ENCODE data around the gene ARID5B.

The ARID5B gene

DNA sequence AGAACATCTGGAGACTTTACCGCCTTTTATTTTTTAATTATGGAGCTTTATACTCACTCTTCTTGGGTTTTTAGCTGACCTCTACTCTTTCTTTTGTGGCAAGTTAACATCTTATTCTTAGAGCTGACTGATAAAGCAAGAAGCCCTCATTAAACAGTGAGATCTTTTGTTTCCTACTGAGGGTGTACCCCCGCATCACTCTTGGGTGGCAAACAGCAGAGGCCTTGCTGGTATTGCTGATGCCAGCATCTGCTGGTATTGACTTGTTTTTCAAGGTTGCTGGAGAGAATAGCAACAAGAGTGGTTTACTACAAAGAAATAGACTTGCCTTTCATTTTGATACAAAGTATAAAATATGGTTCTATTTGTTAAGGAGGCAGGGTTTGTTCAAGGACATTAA lies 154.7 kb downstream of the ARID5B start:
- no peak for DNase-seq

DNA sequence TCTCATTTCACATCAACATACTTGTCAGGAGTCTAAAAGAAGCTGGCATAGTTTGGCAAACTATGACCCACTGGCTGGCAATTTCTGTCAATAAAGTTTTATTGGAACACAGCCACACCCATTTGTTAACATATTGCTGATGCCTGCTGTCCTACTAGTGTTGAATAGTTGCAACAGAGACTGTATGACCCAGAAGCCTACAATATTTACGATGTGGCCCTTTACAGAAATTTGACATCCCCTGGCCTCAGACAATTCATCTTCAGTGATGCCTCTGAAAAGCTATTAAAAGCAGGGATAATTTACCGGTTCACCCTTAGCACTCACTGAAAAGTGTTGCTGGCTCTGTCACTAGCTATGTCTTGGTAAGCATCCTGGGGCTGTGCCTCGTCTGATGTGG lies 155.2 kb downstream of the ARID5B start:
- DNase-seq, result no peak

DNA sequence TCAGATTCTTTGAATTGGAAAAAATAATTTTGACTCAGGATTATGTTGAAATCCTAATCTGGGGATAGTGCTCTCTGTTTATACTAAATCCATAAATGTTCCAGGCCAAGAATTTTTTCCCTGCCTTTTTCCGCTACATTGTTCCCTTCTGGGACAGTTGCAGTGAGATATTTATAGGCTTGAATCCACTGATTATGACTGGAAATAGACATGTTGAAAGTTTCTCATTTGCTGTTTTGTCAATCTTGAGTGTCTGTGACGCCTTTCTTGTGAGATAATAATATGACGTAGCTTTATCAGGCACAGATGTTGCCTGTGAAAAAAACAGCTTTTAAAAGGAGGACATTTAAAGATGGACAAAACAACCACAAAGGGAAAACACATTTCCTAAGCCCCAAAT lies 155.9 kb downstream of the ARID5B start:
- DNase-seq, result no peak

DNA sequence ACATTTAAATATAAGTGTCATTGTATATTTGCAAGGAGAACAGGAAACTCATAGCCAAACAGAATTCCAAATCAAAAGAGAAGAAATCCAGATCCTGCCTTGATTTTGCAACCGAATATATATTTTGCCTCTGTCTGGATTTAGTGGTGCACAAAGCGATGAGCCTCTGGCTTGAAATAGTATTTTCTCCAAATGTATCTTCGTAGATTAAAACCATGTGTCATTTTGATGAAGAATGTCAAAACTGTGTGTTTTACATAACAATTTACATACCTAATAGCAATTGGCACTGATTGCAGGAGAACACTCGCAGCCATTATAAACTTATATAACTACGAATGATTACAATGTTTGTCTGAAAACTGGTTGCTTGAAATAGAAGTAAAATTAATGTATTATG lies 156.4 kb downstream of the ARID5B start:
- no peak for DNase-seq

DNA sequence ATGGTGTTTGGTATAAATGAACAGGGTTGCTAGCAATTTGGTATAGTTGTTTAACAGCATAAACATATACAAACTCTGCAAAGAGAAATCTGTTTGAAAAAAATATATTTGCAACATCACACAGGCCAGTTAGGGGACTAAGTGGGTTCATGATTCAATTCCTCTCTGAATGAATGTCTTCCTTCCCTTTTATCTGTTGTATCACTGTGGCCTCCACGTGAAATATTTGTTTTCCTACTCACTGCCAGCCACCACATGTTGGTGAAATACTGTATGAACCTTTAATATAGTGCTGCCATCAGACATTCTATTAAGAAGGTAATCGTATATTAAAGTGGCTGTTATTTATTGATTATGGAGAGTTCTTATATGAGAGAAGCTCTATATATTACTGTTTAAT lies 157.0 kb downstream of the ARID5B start:
- no peak for DNase-seq

DNA sequence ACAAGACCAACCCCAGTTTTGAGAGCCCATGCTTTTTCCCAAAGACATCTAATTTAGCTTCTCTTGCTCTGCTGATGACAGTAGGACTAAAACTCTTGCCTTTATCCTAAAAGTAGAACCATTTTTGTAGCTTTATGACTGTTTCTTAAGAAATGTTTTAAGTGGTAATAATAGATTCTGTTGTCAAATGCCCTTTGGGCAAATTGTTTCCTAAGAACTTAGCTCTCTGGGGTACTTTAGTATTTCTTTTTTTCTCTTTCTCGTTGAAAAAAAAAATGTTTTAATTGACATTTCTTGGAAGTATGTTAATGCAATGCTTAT lies 157.4 kb downstream of the ARID5B start:
- DNase-seq, result no peak

DNA sequence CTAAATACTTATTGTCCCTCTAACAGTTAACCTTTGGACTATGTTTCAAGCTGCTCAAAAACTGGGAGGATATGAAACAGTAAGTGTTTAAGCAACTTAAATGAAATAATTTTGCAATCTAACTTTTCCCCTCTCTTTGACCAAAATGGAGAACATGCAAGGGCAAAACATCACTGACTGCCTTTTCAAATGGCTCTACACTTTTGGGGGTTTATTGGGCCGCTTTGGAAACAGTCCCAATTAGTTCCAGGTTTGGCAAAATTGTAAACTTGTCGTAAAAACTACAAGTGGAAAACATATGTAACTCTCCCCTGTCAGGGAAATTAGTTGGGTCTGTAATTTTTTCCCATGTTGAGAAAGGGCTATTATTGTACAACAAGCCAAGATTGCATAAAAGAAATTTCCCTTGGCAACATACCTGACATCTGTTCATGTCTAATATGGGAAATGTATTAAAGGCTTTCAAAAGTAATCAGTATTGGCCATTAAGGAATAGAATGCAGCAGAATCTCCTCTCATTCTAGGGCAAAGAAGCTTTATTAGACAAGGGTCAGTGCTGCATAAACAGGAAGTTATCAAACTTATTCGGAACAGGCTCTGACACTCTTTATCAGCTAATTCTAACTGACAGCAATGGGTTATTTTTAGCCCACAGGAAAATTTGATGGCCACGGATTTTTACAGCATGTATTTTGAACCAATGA lies 157.9 kb downstream of the ARID5B start:
- DNase-seq, result no peak

DNA sequence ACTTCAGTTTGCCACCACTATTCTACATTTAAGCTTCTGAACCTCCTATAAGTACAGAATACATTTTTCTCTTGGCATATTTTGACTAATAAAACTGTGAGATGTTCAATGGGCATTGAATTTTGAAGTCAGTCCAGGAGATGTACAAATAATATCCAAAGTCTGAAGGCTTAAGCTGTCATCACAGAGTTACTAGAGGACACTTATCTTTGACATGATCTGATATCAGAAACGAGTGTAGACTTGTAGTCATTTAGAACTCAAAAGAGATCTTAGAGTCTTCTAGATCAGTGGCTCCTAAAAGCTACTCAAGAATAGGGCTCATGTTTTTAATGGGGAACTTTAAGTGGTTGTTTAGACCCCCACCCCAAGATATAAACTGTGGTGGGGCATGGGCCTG lies 160.5 kb downstream of the ARID5B start:
- DNase-seq, result no peak

DNA sequence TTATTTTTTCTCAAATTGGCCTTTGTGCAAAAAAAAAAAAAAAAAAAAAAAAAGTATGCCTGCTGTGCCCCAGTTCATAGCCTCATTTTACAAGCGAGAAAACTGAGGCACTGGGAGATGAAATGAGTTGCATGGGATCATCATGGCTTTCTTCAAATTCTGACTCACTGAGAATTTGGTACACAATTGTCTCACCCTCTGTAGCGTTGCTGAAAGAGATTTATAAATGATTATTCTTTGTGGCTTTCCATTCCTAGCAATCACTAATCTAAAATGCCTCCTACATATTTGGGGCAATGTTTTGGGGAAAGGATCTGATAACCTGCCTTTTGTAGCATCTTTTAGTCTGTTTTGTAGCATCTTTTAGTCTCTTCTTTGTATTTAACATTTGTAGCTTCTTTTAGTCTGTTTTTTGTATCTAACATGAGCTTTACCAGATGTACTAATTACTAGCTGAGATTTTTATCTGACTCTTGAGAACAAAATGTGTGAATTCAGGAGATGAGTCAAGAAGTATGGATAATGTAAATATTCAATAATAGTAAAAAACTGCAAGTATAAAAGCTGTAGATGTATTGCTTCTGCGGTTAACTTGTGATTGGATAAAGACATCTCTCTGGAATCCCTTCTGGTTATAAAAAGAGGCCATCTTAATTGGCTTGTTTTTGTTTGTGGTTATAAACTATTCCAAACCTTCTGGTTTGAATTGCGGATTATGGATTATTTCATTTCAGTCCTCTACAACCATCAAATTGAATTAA lies 161.4 kb downstream of the ARID5B start:
- DNase-seq, result no peak

DNA sequence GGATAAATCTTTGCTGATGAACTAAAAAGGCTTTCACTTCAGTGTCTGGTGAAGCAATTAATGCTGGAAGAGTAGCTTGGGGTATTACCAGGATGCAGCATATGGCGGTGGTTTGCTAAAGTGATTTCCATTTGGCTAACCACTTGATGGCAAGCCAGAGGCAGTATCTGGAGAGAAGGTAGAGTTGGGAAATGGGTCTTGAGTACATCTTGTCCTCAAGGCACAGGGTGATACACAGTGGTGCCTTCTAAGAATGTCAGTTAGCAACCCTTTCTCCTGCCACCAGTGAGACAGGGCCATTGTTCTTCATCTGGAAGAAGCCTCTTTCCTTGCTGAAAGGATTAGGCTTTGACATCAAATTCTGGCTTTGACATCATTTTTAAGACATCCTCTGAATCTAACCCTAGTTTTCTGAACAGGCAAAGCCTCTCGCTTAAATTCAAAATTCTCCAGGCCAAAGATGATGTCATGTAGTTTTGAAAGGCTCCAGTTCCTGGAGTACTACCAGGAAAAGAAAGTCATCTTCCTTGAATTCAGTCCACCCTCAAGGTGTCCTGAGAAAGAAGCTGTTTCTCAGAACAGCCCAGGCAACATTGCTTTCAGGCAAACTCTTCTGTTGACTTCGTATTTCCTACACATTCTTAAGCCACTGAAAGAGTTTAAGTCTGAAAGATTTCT lies 162.4 kb downstream of the ARID5B start:
- DNase-seq, result no peak

DNA sequence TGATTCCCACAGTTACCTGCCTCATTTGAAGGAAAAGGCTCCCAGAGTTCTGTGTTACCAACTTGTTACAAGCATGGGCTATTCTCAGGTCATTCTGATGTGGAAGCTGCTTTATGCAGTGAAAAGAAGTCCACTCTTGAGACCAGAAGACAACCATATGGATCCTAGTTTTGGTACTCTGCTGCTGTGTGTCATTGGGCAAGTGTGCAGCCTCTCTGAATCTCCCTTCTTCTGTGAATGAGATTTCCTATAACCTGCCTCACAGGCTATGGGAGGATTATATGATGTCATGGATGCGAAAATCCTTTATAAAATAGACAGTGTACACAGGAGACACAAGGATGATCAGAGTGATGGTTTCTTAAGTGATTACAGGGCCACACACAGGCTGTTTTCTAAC lies 166.1 kb downstream of the ARID5B start:
- no peak for DNase-seq

DNA sequence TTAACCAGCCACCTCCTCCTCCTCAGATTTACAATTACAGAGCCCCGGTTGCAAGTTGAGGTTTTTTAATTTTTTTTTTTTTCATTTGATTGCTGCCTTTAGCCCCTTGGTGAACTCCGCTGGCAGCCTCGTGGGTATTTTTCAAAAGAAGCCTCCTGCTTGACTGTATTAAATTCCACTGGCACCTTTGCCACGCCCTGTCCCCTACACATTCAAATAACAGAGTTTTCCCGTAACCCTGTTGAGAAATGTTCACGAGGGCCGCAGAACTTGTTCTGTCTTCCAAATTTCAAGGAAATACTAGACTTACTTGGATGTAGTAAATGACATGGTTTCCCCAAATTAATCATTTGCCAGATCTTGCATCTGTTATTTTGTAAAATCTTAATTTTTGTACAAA lies 167.0 kb downstream of the ARID5B start:
- no peak for DNase-seq

DNA sequence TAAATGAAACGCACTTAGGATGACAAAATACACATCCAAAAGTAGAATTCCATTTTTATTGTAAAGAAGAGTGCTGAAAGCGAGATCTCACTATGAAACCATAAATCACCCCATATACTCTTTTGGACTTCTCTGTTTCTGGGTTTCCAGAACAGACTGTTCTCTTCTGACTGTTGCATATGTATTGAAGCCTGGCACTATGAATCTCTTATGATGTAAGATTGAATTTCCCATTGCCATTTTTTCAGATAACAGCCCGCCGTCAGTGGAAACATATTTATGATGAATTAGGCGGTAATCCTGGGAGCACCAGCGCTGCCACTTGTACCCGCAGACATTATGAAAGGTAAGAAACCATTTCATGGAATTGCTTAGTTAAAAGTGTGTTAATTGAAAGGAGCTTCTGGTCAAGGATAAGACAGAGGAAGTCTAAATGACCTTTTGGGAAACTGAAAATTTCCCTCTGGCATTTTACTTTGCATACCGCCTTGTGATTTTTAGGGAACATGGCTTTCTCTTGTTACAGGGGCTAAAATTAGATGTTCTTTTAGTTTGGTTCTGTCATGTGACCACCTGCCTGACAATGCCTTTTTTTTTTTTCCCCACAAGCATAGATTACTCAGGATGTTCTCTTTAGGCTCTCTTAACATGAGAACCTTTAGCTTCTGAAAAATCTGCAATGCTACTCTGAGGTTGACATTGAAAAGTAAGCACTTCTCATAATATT lies 168.1 kb downstream of the ARID5B start:
- DNase-seq, result no peak

DNA sequence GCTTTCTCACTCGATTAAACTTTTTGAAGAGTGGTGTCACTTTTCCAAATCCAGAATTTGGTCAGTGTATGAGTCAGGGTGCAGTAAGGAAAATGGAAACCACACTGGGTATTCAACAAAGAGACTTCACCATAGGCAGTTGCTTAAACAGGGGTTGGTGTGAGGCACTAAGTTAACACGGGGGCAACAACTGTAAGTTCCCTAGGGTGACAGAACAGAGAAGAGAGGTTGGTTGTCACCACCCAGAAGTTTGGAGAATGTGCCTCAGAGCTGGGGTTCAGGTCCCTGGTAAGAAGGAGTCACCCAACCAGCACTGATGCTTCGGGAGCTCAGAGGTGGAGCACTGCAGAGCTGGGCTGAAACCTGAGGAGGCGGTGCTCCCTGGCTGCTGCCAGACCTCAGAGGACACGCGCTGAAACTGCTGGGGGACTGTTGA lies 170.4 kb downstream of the ARID5B start:
- no peak for DNase-seq

DNA sequence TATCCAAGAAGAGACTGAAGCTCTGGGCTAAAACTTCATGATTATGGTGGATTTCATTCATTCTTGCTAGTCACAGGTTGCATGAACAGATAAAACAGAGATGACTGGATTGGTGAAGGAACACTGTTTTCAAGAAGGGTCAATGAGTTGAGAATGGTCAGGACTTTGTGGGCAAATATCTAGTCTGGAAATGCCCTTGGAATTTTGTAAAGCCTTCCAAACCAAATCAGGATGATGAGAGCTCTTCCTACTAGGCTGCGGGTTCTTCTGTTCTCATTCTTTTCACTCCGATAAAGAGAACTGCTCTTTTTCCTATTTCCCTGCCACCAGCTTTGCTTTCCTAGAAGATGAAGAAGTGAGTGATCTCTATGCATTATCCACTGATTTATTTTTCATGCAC lies 171.4 kb downstream of the ARID5B start:
- DNase-seq, result no peak

DNA sequence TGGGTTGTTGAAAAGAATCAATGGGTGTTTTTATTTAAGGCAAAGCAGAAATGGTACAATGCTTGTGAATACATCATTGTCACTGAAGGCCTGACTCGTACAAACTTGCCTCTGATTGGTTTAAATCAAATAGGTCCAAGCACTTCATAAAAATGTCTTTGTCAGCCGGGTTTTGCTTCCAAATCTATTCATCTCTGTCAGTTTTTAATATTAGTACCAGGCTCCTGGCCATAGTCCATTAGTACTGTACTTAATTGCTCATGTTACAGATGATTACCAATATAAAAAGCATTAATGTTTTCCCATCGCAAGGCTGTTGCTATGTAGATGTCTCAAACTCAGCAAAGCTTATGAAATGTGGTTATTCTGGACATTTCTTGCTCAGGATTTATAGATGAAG lies 171.9 kb downstream of the ARID5B start:
- no peak for DNase-seq

DNA sequence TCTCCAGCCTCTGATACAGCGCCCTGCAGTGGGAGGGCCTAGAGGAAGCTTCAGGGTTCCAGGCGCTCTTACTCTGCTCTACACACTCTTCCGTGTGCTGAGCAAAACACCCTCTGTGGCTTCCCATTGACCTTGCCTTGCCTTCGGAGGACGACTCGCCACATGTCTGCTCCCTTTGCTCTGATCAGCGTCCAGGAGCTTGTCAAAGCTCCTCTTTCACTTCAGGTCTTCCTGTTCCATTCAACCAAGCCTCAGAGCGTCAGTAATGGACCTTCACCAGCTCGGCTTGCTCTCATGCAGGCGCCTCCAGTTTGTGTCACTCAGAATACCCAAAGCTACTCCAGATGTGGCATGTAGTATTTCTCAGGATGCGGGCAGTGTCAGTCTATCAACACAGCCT lies 173.9 kb downstream of the ARID5B start:
- DNase-seq, result no peak

DNA sequence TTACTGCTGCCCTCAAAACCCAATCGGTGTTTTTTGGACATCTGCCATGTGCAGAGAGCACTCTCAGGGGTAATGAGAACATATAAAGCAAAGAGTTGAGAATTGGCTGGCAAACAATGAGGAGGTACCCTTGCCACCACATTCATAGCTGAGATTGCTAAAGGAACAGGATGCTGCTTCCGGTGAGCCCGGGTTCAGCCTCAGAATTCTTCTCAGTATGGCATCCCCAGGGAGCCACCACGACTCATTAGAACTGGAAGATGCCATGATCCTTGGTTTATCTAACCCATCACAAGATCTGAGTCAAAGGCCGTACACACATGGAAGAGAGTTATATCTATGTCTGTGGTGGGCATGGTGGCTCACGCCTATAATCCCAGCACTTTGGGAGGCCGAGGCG lies 174.4 kb downstream of the ARID5B start:
- no peak for DNase-seq

DNA sequence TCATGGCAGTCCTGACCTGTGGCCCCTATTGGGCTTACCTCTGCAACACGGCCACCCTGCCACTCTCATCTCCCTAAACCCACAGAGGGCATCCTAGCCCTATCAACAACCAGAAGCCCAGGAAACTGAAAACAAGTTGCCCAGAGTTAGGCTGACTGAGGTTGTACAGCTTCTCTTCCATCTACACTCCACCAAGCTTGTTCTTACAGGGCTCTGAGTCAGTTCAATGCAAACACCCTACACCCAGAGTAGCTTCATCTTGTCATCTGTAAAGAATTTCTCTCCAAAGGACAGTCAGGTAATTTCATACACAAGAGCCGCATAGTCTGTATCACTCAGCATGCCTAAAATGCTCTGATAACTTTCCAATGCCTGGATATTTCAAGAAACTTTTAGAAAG lies 175.4 kb downstream of the ARID5B start:
- no peak for DNase-seq

DNA sequence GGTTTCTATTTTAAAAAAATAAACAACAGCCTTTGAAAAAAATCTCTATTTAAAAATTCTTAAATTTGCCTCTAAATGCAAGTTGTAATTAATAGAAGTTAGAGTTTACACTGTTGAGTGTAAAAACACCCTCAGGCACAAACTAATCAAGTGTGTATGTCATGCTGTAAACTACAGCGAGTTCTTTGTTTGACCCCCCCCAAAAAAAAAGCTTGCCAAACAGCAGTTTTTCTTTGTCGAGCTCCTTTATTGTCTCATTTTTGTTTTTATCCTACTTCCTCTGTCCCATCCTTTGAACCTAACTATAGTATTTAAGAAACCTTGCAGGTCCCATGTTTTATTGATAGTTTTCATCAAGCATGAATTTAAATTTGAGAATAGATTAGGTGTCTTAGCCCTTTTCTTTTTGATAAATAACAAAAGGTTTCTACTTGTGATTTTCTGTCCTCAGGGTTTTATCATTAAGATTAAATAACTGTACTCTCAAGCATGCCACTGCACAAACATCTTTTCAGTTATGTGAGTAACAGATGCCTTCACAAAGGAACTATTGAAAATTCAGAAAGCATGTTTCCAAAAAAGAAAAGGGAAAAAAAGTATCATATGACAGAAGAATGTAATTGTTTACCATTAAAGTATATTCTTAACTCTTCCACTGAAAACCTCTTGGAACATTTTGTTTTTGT lies 176.0 kb downstream of the ARID5B start:
- DNase-seq, result no peak

DNA sequence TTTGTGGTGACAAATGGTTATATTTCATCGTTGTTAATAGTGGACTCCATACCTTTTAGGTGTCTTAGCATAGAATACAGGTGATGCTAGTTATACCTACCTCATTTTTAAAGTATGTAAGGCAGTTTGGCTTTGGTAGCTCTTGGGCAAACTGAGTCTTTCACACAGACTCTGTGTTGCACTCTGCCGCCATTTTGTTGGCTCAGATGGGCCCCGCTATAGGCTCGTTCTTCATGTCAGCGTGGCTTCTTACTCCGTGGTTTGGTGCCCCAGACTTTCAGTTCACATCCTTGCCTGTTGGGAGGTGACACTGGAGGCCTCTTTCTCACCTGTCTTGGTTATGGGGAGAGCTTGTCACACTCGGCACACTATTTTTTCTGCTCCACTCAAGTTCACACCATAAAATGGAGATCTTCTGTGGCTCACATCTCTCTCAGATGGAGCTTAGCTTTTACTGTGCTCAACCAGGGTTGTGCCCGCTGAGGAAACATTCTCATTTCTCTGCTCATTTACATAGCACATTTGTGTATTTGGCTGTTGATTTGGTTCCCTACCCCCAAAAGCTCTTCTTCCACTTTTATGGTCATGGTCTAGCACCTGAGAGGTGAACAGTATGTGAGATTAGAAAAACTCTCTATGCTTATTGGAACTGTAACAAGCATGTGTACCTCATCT lies 178.5 kb downstream of the ARID5B start:
- DNase-seq, result no peak

DNA sequence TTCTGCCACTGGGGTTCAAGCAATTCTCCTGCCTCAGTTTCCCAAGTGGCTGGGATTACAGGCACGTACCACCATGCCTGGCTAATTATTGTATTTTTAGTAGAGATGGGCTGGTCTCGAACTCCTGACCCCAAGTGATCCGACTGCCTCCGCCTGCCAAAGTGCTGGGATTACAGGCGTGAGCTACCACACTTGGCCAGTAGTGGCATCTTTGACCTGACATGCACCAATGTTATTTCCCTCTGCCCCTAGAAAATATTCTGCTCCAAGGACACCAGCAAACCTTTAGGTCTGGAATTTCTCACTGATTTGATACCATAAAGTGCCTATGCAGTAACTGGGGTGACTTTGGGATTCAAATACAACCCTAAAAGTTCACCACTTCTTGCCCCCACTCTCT lies 179.4 kb downstream of the ARID5B start:
- no peak for DNase-seq
